Measurements from ENCODE around the gene CAPN5. TPM values are rescaled to one million over a fixed set of nuclear protein-coding genes. Genes with fewer than 3 reads are reported as not detected.

The CAPN5 gene
- polyA plus RNA-seq, 2 donors = 26.6 to 27.8 TPM

- no peaks in the 10 kb centered on the region for H3K36me3 ChIP-seq (ENCODE audit: control insufficient read depth in 2 of 2, insufficient read depth in 2 of 2, low read length in 1 of 2)
- no peaks in the 10 kb centered on the region for H3K9me3 ChIP-seq (ENCODE audit: control insufficient read depth in 2 of 2, insufficient read depth in 1 of 2, low read depth in 1 of 2, low read length in 1 of 2)
- no peak overlapping the region for H3K4me3 ChIP-seq (ENCODE audit: low read depth in 1 of 2, low read length in 2 of 2)
- no peaks in the 10 kb centered on the region for H3K4me1 ChIP-seq (ENCODE audit: control insufficient read depth in 2 of 2, insufficient read depth in 2 of 2, low read length in 1 of 2)
- H3K27me3 ChIP-seq (ENCODE audit: control insufficient read depth in 1 of 2, insufficient read depth in 2 of 2, low read length in 2 of 2) = no peaks in the 10 kb centered on the region
- H3K27ac ChIP-seq (ENCODE audit: low read depth in 2 of 2, low read length in 1 of 2) = peak overlapping the region in 1 of 2 donors; percentile 45
- 69 to 76% methylated on average over 8 of the region's 8 CpGs for WGBS, 2 donors
Measured at GRCh38 chr11:77140231-77140851, 73.6 kb downstream of the CAPN5 start.

GRCh38 chr11:77141034-77141433, 74.3 kb downstream of the CAPN5 start:
- H3K4me1 ChIP-seq (ENCODE audit: control insufficient read depth in 2 of 2, insufficient read depth in 2 of 2, low read length in 1 of 2) = no peaks in the 10 kb centered on the region
- 82 to 84% methylated on average over 4 of the region's 4 CpGs for WGBS, 2 donors

GRCh38 chr11:77141475-77141874, 74.7 kb downstream of the CAPN5 start:
- no peak overlapping the region for H3K27ac ChIP-seq (ENCODE audit: low read depth in 2 of 2, low read length in 1 of 2)
- H3K36me3 ChIP-seq (ENCODE audit: control insufficient read depth in 2 of 2, insufficient read depth in 2 of 2, low read length in 1 of 2) = no peaks in the 10 kb centered on the region
- no peaks in the 10 kb centered on the region for H3K9me3 ChIP-seq (ENCODE audit: control insufficient read depth in 2 of 2, insufficient read depth in 1 of 2, low read depth in 1 of 2, low read length in 1 of 2)
- no peaks in the 10 kb centered on the region for H3K4me1 ChIP-seq (ENCODE audit: control insufficient read depth in 2 of 2, insufficient read depth in 2 of 2, low read length in 1 of 2)
- 97% methylated on average over 4 of the region's 4 CpGs for WGBS, 2 donors
- no peaks in the 10 kb centered on the region for H3K27me3 ChIP-seq (ENCODE audit: control insufficient read depth in 1 of 2, insufficient read depth in 2 of 2, low read length in 2 of 2)
- H3K4me3 ChIP-seq (ENCODE audit: low read depth in 1 of 2, low read length in 2 of 2) = no peak overlapping the region

More at GRCh38 chr11:77141034-77141433, 74.3 kb downstream of the CAPN5 start:
- no peaks in the 10 kb centered on the region for H3K9me3 ChIP-seq (ENCODE audit: control insufficient read depth in 2 of 2, insufficient read depth in 1 of 2, low read depth in 1 of 2, low read length in 1 of 2)
- no peaks in the 10 kb centered on the region for H3K36me3 ChIP-seq (ENCODE audit: control insufficient read depth in 2 of 2, insufficient read depth in 2 of 2, low read length in 1 of 2)
- H3K27ac ChIP-seq (ENCODE audit: low read depth in 2 of 2, low read length in 1 of 2) = no peak overlapping the region
- H3K4me3 ChIP-seq (ENCODE audit: low read depth in 1 of 2, low read length in 2 of 2) = no peak overlapping the region
- no peaks in the 10 kb centered on the region for H3K27me3 ChIP-seq (ENCODE audit: control insufficient read depth in 1 of 2, insufficient read depth in 2 of 2, low read length in 2 of 2)

GRCh38 chr11:77142091-77142975, 75.6 kb downstream of the CAPN5 start:
- WGBS, 2 donors = 85 to 89% methylated on average over 11 of the region's 11 CpGs
- H3K27me3 ChIP-seq (ENCODE audit: control insufficient read depth in 1 of 2, insufficient read depth in 2 of 2, low read length in 2 of 2) = no peaks in the 10 kb centered on the region

GRCh38 chr11:77143405-77144020, 76.7 kb downstream of the CAPN5 start:
- no peaks in the 10 kb centered on the region for H3K27me3 ChIP-seq (ENCODE audit: control insufficient read depth in 1 of 2, insufficient read depth in 2 of 2, low read length in 2 of 2)
- no peak overlapping the region for H3K27ac ChIP-seq (ENCODE audit: low read depth in 2 of 2, low read length in 1 of 2)
- H3K9me3 ChIP-seq (ENCODE audit: control insufficient read depth in 2 of 2, insufficient read depth in 1 of 2, low read depth in 1 of 2, low read length in 1 of 2) = no peaks in the 10 kb centered on the region
- H3K36me3 ChIP-seq (ENCODE audit: control insufficient read depth in 2 of 2, insufficient read depth in 2 of 2, low read length in 1 of 2) = no peaks in the 10 kb centered on the region
- H3K4me3 ChIP-seq (ENCODE audit: low read depth in 1 of 2, low read length in 2 of 2) = no peak overlapping the region
- WGBS, 2 donors = 84 to 88% methylated on average over 8 of the region's 8 CpGs
- H3K4me1 ChIP-seq (ENCODE audit: control insufficient read depth in 2 of 2, insufficient read depth in 2 of 2, low read length in 1 of 2) = peaks cover 0 to 3% of the 10 kb centered on the region in 2 donors

More at GRCh38 chr11:77142091-77142975, 75.6 kb downstream of the CAPN5 start:
- no peaks in the 10 kb centered on the region for H3K9me3 ChIP-seq (ENCODE audit: control insufficient read depth in 2 of 2, insufficient read depth in 1 of 2, low read depth in 1 of 2, low read length in 1 of 2)
- no peaks in the 10 kb centered on the region for H3K36me3 ChIP-seq (ENCODE audit: control insufficient read depth in 2 of 2, insufficient read depth in 2 of 2, low read length in 1 of 2)
- no peaks in the 10 kb centered on the region for H3K4me1 ChIP-seq (ENCODE audit: control insufficient read depth in 2 of 2, insufficient read depth in 2 of 2, low read length in 1 of 2)
- no peak overlapping the region for H3K27ac ChIP-seq (ENCODE audit: low read depth in 2 of 2, low read length in 1 of 2)
- H3K4me3 ChIP-seq (ENCODE audit: low read depth in 1 of 2, low read length in 2 of 2) = no peak overlapping the region

- WGBS, 2 donors = 92 to 93% methylated on average over 9 of the region's 9 CpGs
- Histone ChIP-seq H3K36me3 (ENCODE audit: control insufficient read depth in 2 of 2, insufficient read depth in 2 of 2, low read length in 1 of 2) (no peaks in the 10 kb centered on the region), H3K27ac (ENCODE audit: low read depth in 2 of 2, low read length in 1 of 2) (no peak overlapping the region), H3K27me3 (ENCODE audit: control insufficient read depth in 1 of 2, insufficient read depth in 2 of 2, low read length in 2 of 2) (no peaks in the 10 kb centered on the region), H3K4me1 (ENCODE audit: control insufficient read depth in 2 of 2, insufficient read depth in 2 of 2, low read length in 1 of 2) (peaks cover 0 to 3% of the 10 kb centered on the region in 2 donors), H3K9me3 (ENCODE audit: control insufficient read depth in 2 of 2, insufficient read depth in 1 of 2, low read depth in 1 of 2, low read length in 1 of 2) (no peaks in the 10 kb centered on the region), H3K4me3 (ENCODE audit: low read depth in 1 of 2, low read length in 2 of 2) (no peak overlapping the region)
Measured at GRCh38 chr11:77144196-77144856, 77.6 kb downstream of the CAPN5 start.

- Histone ChIP-seq H3K27ac (ENCODE audit: low read depth in 2 of 2, low read length in 1 of 2) (no peak overlapping the region), H3K4me3 (ENCODE audit: low read depth in 1 of 2, low read length in 2 of 2) (no peak overlapping the region), H3K36me3 (ENCODE audit: control insufficient read depth in 2 of 2, insufficient read depth in 2 of 2, low read length in 1 of 2) (no peaks in the 10 kb centered on the region), H3K9me3 (ENCODE audit: control insufficient read depth in 2 of 2, insufficient read depth in 1 of 2, low read depth in 1 of 2, low read length in 1 of 2) (no peaks in the 10 kb centered on the region), H3K4me1 (ENCODE audit: control insufficient read depth in 2 of 2, insufficient read depth in 2 of 2, low read length in 1 of 2) (peaks cover 0 to 3% of the 10 kb centered on the region in 2 donors), H3K27me3 (ENCODE audit: control insufficient read depth in 1 of 2, insufficient read depth in 2 of 2, low read length in 2 of 2) (no peaks in the 10 kb centered on the region)
- 85 to 88% methylated on average over 7 of the region's 7 CpGs for WGBS, 2 donors
Measured at GRCh38 chr11:77144857-77145428, 78.2 kb downstream of the CAPN5 start.

GRCh38 chr11:77146261-77147035, 79.7 kb downstream of the CAPN5 start:
- H3K4me1 ChIP-seq (ENCODE audit: control insufficient read depth in 2 of 2, insufficient read depth in 2 of 2, low read length in 1 of 2) = peaks cover 0 to 3% of the 10 kb centered on the region in 2 donors
- 90% methylated on average over 10 of the region's 10 CpGs for WGBS, 2 donors

More at GRCh38 chr11:77146261-77147035, 79.7 kb downstream of the CAPN5 start:
- Histone ChIP-seq H3K27ac (ENCODE audit: low read depth in 2 of 2, low read length in 1 of 2) (no peak overlapping the region), H3K4me3 (ENCODE audit: low read depth in 1 of 2, low read length in 2 of 2) (no peak overlapping the region), H3K36me3 (ENCODE audit: control insufficient read depth in 2 of 2, insufficient read depth in 2 of 2, low read length in 1 of 2) (no peaks in the 10 kb centered on the region), H3K27me3 (ENCODE audit: control insufficient read depth in 1 of 2, insufficient read depth in 2 of 2, low read length in 2 of 2) (no peaks in the 10 kb centered on the region), H3K9me3 (ENCODE audit: control insufficient read depth in 2 of 2, insufficient read depth in 1 of 2, low read depth in 1 of 2, low read length in 1 of 2) (no peaks in the 10 kb centered on the region)
